Measurements from ENCODE around the gene AFDN. TPM values are rescaled to one million over a fixed set of nuclear protein-coding genes. Genes with fewer than 3 reads are reported as not detected.

The AFDN gene
- total and polyA plus RNA-seq, 3 donors from 2014 or later = 87.6 to 333 (median 291) TPM

GRCh38 chr6:167839343-167839742 is 12.6 kb downstream of the AFDN start:
- H3K36me3 ChIP-seq (ENCODE audit: low read depth, missing control alignments) = no peaks in the 10 kb centered on the region
- H3K27me3 ChIP-seq = no peaks in the 10 kb centered on the region
- no peaks in the 10 kb centered on the region for H3K9me3 ChIP-seq
- no peak for DNase-seq
- H3K4me1 ChIP-seq = peaks cover 12% of the 10 kb centered on the region
- no peak overlapping the region for H3K27ac ChIP-seq
- 54 to 57% methylated on average over 3 of the region's 3 CpGs for WGBS, 2 donors
- intact Hi-C loops (cut with DNase I; ENCODE audit: low total_unique reads) = no loop called here
- H3K4me3 ChIP-seq = no peak overlapping the region
- TF ChIP-seq POLR2A (IDR thresholded peaks at IDR 0.05) (no peak), CTCF (IDR thresholded peaks at IDR 0.05) (no peak)

DNA sequence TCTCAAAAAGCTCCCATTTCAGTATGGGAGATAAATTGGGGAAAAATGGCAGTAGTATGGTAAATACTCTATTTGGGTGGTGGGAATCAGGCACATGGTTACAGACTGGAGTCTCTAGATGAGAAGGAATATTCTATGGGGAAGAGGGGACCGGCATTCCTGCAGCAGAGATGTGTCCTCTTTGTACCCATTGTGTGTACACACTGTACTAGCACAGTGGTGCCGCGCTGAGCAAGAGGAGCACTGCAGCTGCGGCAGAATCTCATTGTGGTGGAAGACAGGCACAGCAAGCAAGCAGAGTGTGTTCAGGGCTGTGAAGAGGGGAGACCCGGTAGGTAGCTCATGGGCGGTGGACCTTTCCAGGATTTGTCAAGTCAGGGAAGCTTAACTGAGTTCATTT is 13.0 kb downstream of the AFDN start:
- no peaks in the 10 kb centered on the region for H3K27me3 ChIP-seq
- no peak overlapping the region for H3K4me3 ChIP-seq
- DNase-seq = no peak
- 61 to 71% methylated on average over 6 of the region's 6 CpGs for WGBS, 2 donors
- no peaks in the 10 kb centered on the region for H3K9me3 ChIP-seq
- H3K36me3 ChIP-seq (ENCODE audit: low read depth, missing control alignments) = no peaks in the 10 kb centered on the region
- TF ChIP-seq CTCF (IDR thresholded peaks at IDR 0.05) = no peak
- TF ChIP-seq POLR2A (IDR thresholded peaks at IDR 0.05) = no peak
- intact Hi-C loops (cut with DNase I; ENCODE audit: low total_unique reads) = no loop called here
- H3K4me1 ChIP-seq = peaks cover 12% of the 10 kb centered on the region
- no peak overlapping the region for H3K27ac ChIP-seq

- WGBS, 2 donors = 82 to 90% methylated on average over 4 of the region's 4 CpGs
- Histone ChIP-seq H3K9me3 (no peaks in the 10 kb centered on the region), H3K27me3 (no peaks in the 10 kb centered on the region), H3K4me1 (peaks cover 12% of the 10 kb centered on the region), H3K36me3 (ENCODE audit: low read depth, missing control alignments) (no peaks in the 10 kb centered on the region), H3K4me3 (no peak overlapping the region), H3K27ac (no peak overlapping the region)
- intact Hi-C loops (cut with DNase I; ENCODE audit: low total_unique reads) = no loop called here
- no peak for DNase-seq
- TF ChIP-seq POLR2A (IDR thresholded peaks at IDR 0.05) (no peak), CTCF (IDR thresholded peaks at IDR 0.05) (no peak)
Observed at GRCh38 chr6:167840160-167840525, 13.4 kb downstream of the AFDN start.

DNA sequence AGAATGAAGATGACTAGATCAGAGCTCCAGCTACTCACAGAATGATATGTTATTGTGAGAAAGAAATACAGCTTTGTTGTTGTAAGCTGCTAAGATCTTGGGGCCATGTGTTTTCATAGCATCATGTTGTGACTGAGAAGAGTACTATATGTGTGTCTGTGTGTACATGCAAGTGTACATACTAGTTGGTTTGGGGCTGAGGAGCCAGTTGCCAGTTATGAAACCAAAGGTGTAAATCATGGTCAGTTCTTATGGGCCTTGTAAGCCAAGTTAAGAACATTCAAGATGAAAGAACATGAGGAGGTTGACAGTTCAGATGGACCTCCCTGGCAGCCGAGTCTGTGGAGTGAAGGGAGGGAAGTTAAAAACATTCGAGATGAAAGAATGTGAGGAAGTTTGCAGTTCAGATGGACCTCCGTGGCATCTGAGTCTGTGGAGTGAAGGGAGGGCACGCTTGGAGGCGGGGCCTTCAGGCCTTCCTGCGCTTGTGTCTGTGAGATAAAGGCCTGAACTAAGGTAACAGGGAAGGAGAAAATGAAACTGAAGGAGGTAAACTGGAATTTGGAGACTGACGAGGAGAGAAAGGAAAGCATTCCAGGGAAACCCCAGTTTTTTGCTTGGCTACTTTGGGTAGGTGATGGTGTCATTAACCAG is 13.9 kb downstream of the AFDN start:
- TF ChIP-seq CTCF (IDR thresholded peaks at IDR 0.05) (no peak), POLR2A (IDR thresholded peaks at IDR 0.05) (no peak)
- Histone ChIP-seq H3K36me3 (ENCODE audit: low read depth, missing control alignments) (no peaks in the 10 kb centered on the region), H3K27me3 (no peaks in the 10 kb centered on the region), H3K4me1 (peaks cover 12% of the 10 kb centered on the region), H3K4me3 (no peak overlapping the region), H3K27ac (peak overlapping the region in 1 of 2 donors; percentile 17), H3K9me3 (no peaks in the 10 kb centered on the region)
- no peak for DNase-seq
- intact Hi-C loops (cut with DNase I; ENCODE audit: low total_unique reads) = no loop called here
- WGBS, 2 donors = 51 to 57% methylated on average over 7 of the region's 7 CpGs

- H3K27ac ChIP-seq = no peak overlapping the region
- H3K27me3 ChIP-seq = no peaks in the 10 kb centered on the region
- intact Hi-C loops (cut with DNase I; ENCODE audit: low total_unique reads) = no loop called here
- H3K4me3 ChIP-seq = no peak overlapping the region
- peaks cover 12% of the 10 kb centered on the region for H3K4me1 ChIP-seq
- H3K36me3 ChIP-seq (ENCODE audit: low read depth, missing control alignments) = no peaks in the 10 kb centered on the region
- TF ChIP-seq POLR2A (IDR thresholded peaks at IDR 0.05) = no peak
- no peak for TF ChIP-seq CTCF (IDR thresholded peaks at IDR 0.05)
- no peak for DNase-seq
- no peaks in the 10 kb centered on the region for H3K9me3 ChIP-seq
Observed at GRCh38 chr6:167841981-167842380, 15.3 kb downstream of the AFDN start.
